Measurements from ENCODE around the gene ATN1.
A peak's percentile ranks its signal among the peaks of the same experiment; 100 is the strongest.

The ATN1 gene

DNA sequence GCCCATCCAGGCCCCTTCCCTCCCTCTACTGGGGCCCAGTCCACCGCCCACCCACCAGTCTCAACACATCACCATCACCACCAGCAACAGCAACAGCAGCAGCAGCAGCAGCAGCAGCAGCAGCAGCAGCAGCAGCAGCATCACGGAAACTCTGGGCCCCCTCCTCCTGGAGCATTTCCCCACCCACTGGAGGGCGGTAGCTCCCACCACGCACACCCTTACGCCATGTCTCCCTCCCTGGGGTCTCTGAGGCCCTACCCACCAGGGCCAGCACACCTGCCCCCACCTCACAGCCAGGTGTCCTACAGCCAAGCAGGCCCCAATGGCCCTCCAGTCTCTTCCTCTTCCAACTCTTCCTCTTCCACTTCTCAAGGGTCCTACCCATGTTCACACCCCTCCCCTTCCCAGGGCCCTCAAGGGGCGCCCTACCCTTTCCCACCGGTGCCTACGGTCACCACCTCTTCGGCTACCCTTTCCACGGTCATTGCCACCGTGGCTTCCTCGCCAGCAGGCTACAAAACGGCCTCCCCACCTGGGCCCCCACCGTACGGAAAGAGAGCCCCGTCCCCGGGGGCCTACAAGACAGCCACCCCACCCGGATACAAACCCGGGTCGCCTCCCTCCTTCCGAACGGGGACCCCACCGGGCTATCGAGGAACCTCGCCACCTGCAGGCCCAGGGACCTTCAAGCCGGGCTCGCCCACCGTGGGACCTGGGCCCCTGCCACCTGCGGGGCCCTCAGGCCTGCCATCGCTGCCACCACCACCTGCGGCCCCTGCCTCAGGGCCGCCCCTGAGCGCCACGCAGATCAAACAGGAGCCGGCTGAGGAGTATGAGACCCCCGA lies 9.1 kb downstream of the ATN1 start:
- Histone ChIP-seq H3K27me3 (ENCODE audit: control insufficient read depth, low read length) (no peaks in the 10 kb centered on the region), H3F3A (ENCODE audit: control insufficient read depth, insufficient read depth) (peaks cover 5% of the 10 kb centered on the region; the same call in 1 of the 2 replicates), H3K4me1 (ENCODE audit: control insufficient read depth, low read length) (peaks cover 18% of the 10 kb centered on the region), H3K4me2 (ENCODE audit: low read length) (peak overlapping the region; percentile 96), H3K79me2 (ENCODE audit: control insufficient read depth, low read length) (peaks cover 14% of the 10 kb centered on the region), H3K9me3 (ENCODE audit: control insufficient read depth, insufficient read depth, low read length) (no peaks in the 10 kb centered on the region), H3K36me3 (ENCODE audit: control insufficient read depth, low read length) (peaks cover 2% of the 10 kb centered on the region), H4K20me1 (ENCODE audit: control insufficient read depth, insufficient read depth, low read depth, low read length) (no peaks in the 10 kb centered on the region), H3K9me2 (replicated peaks; ENCODE audit: control insufficient read depth, low read length) (no peaks in the 10 kb centered on the region), H3K4me3 (ENCODE audit: low read length) (peak overlapping the region; percentile 88), H3K27ac (ENCODE audit: low read depth, low read length) (peak overlapping the region; percentile 85)
- TF ChIP-seq EZH2phosphoT487 (IDR thresholded peaks at IDR 0.05; ENCODE audit: borderline replicate concordance, low read length), result no peak
- TF ChIP-seq, protein P1, sequence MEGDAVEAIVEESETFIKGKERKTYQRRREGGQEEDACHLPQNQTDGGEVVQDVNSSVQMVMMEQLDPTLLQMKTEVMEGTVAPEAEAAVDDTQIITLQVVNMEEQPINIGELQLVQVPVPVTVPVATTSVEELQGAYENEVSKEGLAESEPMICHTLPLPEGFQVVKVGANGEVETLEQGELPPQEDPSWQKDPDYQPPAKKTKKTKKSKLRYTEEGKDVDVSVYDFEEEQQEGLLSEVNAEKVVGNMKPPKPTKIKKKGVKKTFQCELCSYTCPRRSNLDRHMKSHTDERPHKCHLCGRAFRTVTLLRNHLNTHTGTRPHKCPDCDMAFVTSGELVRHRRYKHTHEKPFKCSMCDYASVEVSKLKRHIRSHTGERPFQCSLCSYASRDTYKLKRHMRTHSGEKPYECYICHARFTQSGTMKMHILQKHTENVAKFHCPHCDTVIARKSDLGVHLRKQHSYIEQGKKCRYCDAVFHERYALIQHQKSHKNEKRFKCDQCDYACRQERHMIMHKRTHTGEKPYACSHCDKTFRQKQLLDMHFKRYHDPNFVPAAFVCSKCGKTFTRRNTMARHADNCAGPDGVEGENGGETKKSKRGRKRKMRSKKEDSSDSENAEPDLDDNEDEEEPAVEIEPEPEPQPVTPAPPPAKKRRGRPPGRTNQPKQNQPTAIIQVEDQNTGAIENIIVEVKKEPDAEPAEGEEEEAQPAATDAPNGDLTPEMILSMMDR (IDR thresholded peaks at IDR 0.05; ENCODE audit: low read depth, low read length, poor library complexity, severe bottlenecking), result peak; percentile 54

DNA sequence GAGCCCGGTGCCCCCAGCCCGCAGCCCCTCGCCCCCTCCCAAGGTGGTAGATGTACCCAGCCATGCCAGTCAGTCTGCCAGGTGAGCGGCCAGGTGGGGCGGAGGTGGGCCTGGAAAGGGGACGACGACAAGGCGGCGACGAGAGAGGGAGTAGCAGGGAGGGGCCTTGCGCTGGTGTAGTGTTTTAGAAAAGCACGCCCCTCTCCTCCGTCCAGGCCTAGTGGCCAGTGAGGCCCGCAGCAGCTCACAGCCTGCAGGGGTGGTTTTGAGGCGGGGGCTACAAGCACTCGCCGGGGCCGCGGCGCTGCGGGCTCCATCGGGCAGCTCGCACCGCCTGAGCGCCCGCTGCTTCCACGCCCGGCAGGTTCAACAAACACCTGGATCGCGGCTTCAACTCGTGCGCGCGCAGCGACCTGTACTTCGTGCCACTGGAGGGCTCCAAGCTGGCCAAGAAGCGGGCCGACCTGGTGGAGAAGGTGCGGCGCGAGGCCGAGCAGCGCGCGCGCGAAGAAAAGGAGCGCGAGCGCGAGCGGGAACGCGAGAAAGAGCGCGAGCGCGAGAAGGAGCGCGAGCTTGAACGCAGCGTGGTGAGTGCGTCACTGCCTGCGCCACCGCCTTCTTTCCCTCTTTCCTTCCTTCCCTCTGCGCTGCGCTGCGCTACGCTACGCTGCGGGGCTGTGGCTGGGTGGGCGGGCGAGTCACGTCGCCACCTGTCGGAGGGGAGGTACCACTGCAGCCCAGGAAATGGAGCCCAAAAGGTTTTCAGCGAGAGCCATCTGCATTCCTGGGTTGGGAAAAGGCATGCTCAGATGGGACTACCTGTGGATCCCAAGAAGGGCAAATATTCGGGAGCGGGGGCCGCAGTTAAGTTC lies 10.0 kb downstream of the ATN1 start:
- H3K36me3 ChIP-seq (ENCODE audit: control insufficient read depth, low read length), result peaks cover 2% of the 10 kb centered on the region
- H3K9me3 ChIP-seq (ENCODE audit: control insufficient read depth, insufficient read depth, low read length), result no peaks in the 10 kb centered on the region
- peaks cover 18% of the 10 kb centered on the region for H3K4me1 ChIP-seq (ENCODE audit: control insufficient read depth, low read length)
- H3K4me3 ChIP-seq (ENCODE audit: low read length), result peak overlapping the region; percentile 88
- H3K9me2 ChIP-seq (replicated peaks; ENCODE audit: control insufficient read depth, low read length), result no peaks in the 10 kb centered on the region
- H3K27me3 ChIP-seq (ENCODE audit: control insufficient read depth, low read length), result no peaks in the 10 kb centered on the region
- peak overlapping the region; percentile 85 for H3K27ac ChIP-seq (ENCODE audit: low read depth, low read length)
- no peaks in the 10 kb centered on the region for H4K20me1 ChIP-seq (ENCODE audit: control insufficient read depth, insufficient read depth, low read depth, low read length)
- H3K79me2 ChIP-seq (ENCODE audit: control insufficient read depth, low read length), result peaks cover 14% of the 10 kb centered on the region
- TF ChIP-seq, protein P1 (IDR thresholded peaks at IDR 0.05; ENCODE audit: low read depth, low read length, poor library complexity, severe bottlenecking), result peak; percentile 95
- no peak for TF ChIP-seq EZH2phosphoT487 (IDR thresholded peaks at IDR 0.05; ENCODE audit: borderline replicate concordance, low read length)
- H3F3A ChIP-seq (ENCODE audit: control insufficient read depth, insufficient read depth), result peaks cover 1% of the 10 kb centered on the region; the same call in 1 of the 2 replicates
- H3K4me2 ChIP-seq (ENCODE audit: low read length), result peak overlapping the region; percentile 96

- Histone ChIP-seq H4K20me1 (ENCODE audit: control insufficient read depth, insufficient read depth, low read depth, low read length) (no peaks in the 10 kb centered on the region), H3K27ac (ENCODE audit: low read depth, low read length) (no peak overlapping the region), H3K36me3 (ENCODE audit: control insufficient read depth, low read length) (no peaks in the 10 kb centered on the region; the same call in none of the 2 replicates)
These were observed 10.8 kb downstream of the ATN1 start for GRCh38 chr12:6938353-6939190.

More at GRCh38 chr12:6938353-6939190, 10.8 kb downstream of the ATN1 start:
- no peak for TF ChIP-seq EZH2phosphoT487 (IDR thresholded peaks at IDR 0.05; ENCODE audit: borderline replicate concordance, low read length)
- TF ChIP-seq, protein P1 (IDR thresholded peaks at IDR 0.05; ENCODE audit: low read depth, low read length, poor library complexity, severe bottlenecking), result peak; percentile 5
- H3K4me1 ChIP-seq (ENCODE audit: control insufficient read depth, low read length), result peaks cover 26% of the 10 kb centered on the region
- H3K4me3 ChIP-seq (ENCODE audit: low read length), result peak overlapping the region; percentile 88
- 0 out of 2 replicates have a peak, but pooled peaks cover under 1% of the 10 kb centered on the region for H3F3A ChIP-seq (ENCODE audit: control insufficient read depth, insufficient read depth)
- no peaks in the 10 kb centered on the region for H3K9me3 ChIP-seq (ENCODE audit: control insufficient read depth, insufficient read depth, low read length)
- H3K79me2 ChIP-seq (ENCODE audit: control insufficient read depth, low read length), result peaks cover 14% of the 10 kb centered on the region
- peak overlapping the region; percentile 49 for H3K4me2 ChIP-seq (ENCODE audit: low read length)
- no peaks in the 10 kb centered on the region for H3K27me3 ChIP-seq (ENCODE audit: control insufficient read depth, low read length)
- no peaks in the 10 kb centered on the region for H3K9me2 ChIP-seq (replicated peaks; ENCODE audit: control insufficient read depth, low read length)

All from DOHH2 (cell line).